Subcutaneous adipose tissue (tissue), 4 donors: ENCODE results near the gene DCLK2. TPM values are rescaled to one million over a fixed set of nuclear protein-coding genes. Genes with fewer than 3 reads are reported as not detected.

Source experiments
- CTCF ChIP-seq: fragments of 450-650 bp; IDR thresholded peaks from one replicate; pipeline ENCODE4 v1.5.1; 2016; ENCODE audit warnings: low read depth, mild to moderate bottlenecking, control low read depth, antibody characterized with exemption, moderate library complexity
- total RNA-seq, 4 donors: library from RNA; depleted of rRNA; stranded (reverse); fragments of >200 nt; gene quantifications; one replicate each; pipeline ENCODE4 v1.1.0, GENCODE V29; 2016

DCLK2 gene
- total RNA-seq, 4 donors from 2014 or later: 2.4 to 6.2 (median 3.9) TPM

GRCh38 chr4:150096625-150097024 lies 18.4 kb downstream of the DCLK2 start:
- TF ChIP-seq CTCF: no peak

- no peak for TF ChIP-seq CTCF
Measured at GRCh38 chr4:150098214-150098613, 20.0 kb downstream of the DCLK2 start.

- no peak for TF ChIP-seq CTCF
Measured at GRCh38 chr4:150104404-150105027, 26.3 kb downstream of the DCLK2 start.

- no peak for TF ChIP-seq CTCF
Measured at GRCh38 chr4:150106886-150107285, 28.6 kb downstream of the DCLK2 start.

- no peak for TF ChIP-seq CTCF
Measured at GRCh38 chr4:150108691-150109090, 30.4 kb downstream of the DCLK2 start.

GRCh38 chr4:150114641-150115040 lies 36.4 kb downstream of the DCLK2 start:
- TF ChIP-seq CTCF: no peak

GRCh38 chr4:150115851-150116250 lies 37.6 kb downstream of the DCLK2 start:
- TF ChIP-seq CTCF: no peak
